IPS-18a (cell line): ENCODE measurements around the gene ZNF546.
"Not testable (repeated sequence)": the region's sequence is repeated elsewhere in the genome, so short reads cannot be mapped to it uniquely, and the experiment has no call there.

ENCODE experiments used
- H3K27ac ChIP-seq: one replicate; pipeline ENCODE4 v1.5.1; 2013; ENCODE audit warnings: low read length
- H3K27me3 ChIP-seq: one replicate; pipeline ENCODE4 v1.6.1; 2013; ENCODE audit warnings: mild to moderate bottlenecking, low read length; ENCODE audit not compliant: control insufficient read depth, insufficient read depth
- H3K36me3 ChIP-seq: one replicate; pipeline ENCODE4 v1.6.1; 2013; ENCODE audit warnings: low read depth, low read length; ENCODE audit not compliant: control insufficient read depth
- H3K4me1 ChIP-seq: one replicate; pipeline ENCODE4 v1.6.1; 2013; ENCODE audit warnings: low read depth, low read length; ENCODE audit not compliant: control insufficient read depth
- H3K4me3 ChIP-seq: one replicate; pipeline ENCODE4 v1.5.1; 2013; ENCODE audit warnings: low read length
- H3K9ac ChIP-seq: one replicate; pipeline ENCODE4 v1.6.1; 2013; ENCODE audit warnings: mild to moderate bottlenecking, low read length, moderate library complexity
- H3K9me3 ChIP-seq: one replicate; pipeline ENCODE4 v1.6.1; 2013; ENCODE audit warnings: low read depth, low read length; ENCODE audit not compliant: control insufficient read depth

ZNF546 gene

DNA sequence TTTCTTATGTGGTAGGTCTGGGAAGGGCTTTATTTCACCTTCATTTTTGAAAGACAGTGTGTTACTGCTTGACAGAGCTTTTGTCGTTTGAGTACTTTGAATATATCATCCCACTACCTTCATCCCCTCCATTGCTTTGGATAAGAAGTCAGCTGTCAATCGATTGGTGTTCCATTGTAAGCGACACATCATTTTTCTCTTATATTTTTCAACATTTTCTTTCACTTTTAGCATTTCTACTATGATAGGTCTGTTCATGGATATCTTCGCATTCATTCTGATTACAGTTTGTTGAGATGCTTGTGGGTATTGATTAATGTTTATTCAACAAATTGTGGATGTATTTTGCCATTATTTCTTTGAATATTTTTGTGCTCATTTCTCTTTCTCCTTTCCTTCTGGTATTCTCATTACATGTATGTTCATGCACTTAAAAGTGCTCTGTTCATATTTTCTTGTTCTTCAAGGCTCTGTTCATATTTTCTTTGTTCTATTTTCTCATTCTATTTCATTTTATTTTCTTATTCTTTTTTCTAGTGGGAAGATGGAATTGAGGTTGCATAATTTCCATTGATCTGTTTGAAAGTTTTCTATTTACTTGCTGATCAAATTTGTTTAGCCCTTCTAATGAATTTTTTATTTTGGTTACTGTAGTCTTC is 29.2 kb downstream of the ZNF546 start:
- Histone ChIP-seq H3K9ac (no peak overlapping the region), H3K9me3 (peaks cover 76% of the 10 kb centered on the region), H3K4me3 (no peak overlapping the region)

DNA sequence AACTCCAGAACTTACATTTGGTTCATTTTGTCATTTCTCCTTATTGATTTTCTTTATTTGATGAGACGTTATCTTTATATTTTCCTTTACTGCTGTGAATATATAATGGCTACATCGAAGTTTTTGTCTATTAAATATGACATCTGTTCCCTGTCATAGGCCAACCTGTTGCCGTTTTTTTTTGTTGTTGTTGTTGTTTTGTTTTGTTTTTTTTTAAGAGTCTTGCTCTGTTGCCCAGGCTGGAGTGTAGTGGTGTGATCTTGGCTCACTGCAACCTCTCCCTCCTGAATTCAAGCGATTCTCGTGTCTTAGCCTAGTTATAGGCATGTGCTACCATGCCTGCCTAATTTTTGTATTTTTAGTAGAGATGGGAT is 29.7 kb downstream of the ZNF546 start:
- Histone ChIP-seq H3K9me3 (peaks cover 78% of the 10 kb centered on the region), H3K4me3 (no peak overlapping the region), H3K36me3 (no peaks in the 10 kb centered on the region), H3K9ac (no peak overlapping the region), H3K4me1 (no peaks in the 10 kb centered on the region), H3K27me3 (no peaks in the 10 kb centered on the region), H3K27ac (no peak overlapping the region)

More for the DNA sequence above, 29.2 kb downstream of the ZNF546 start:
- H3K4me1 ChIP-seq = no peaks in the 10 kb centered on the region
- no peak overlapping the region for H3K27ac ChIP-seq
- H3K27me3 ChIP-seq = no peaks in the 10 kb centered on the region
- no peaks in the 10 kb centered on the region for H3K36me3 ChIP-seq

DNA sequence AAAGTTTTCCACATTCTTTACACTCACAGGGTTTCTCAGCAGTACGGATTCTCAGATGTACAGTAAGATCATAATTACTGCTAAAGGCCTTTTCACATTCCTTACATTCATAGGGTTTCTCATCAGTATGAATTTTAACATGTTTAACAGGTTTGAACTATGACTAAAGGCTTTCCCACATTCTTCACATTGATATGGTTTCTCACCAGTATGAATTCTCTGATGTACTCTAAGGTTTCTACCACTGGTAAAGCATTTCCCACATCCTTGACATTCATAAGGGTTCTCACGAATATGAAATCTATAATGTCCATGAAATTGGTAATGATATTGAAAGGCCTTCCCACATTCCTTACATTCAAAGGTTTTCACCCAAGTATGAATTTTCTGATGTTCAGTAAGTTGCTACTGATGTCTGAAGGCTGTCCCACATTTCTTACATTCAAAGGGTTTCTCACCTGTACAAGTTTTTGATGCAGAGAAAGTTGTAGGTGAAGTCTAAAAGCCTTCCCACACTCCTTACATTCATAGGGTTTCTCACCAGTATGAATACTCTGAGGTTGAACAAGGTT is 37.2 kb downstream of the ZNF546 start:
- Histone ChIP-seq H3K27me3 (no peaks in the 10 kb centered on the region), H3K4me3 (no peak overlapping the region), H3K9me3 (peaks cover 75% of the 10 kb centered on the region), H3K36me3 (no peaks in the 10 kb centered on the region), H3K9ac (no peak overlapping the region), H3K27ac (no peak overlapping the region), H3K4me1 (no peaks in the 10 kb centered on the region)

DNA sequence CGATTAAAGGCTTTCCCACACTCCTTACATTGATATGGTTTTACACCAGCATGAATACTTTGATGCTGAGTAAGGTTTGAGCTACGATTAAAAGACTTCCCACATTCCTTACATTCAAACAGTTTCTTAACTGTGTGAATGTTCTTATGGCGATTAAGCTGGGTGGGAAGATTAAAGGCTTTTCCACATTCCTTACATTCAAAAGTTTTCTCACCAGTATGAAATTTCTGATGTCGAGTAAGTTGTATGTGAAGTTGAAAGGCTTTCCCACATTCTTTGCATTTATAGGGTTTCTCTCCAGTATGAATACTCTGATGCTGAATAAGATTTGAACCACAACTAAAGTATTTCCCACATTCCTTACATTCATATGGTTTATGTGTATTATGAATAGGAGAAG is 39.1 kb downstream of the ZNF546 start:
- H3K4me3 ChIP-seq = no peak overlapping the region
- no peaks in the 10 kb centered on the region for H3K27me3 ChIP-seq
- no peak overlapping the region for H3K9ac ChIP-seq
- no peak overlapping the region for H3K27ac ChIP-seq
- H3K9me3 ChIP-seq = peaks cover 59% of the 10 kb centered on the region
- no peaks in the 10 kb centered on the region for H3K4me1 ChIP-seq
- H3K36me3 ChIP-seq = no peaks in the 10 kb centered on the region

DNA sequence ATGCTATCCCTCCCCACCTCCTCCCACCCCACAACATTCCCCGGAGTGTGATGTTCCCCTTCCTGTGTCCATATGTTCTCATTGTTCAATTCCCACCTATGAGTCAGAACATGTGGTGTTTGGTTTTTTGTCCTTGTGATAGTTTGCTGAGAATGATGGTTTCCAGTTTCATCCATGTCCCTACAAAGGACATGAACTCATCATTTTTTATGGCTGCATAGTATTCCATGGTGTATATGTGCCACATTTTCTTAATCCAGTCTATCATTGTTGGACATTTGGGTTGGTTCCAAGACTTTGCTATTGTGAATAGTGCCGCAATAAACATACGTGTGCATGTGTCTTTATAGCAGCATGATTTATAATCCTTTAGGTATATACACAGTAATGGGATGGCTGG is 41.2 kb downstream of the ZNF546 start:
- peaks cover 45% of the 10 kb centered on the region for H3K9me3 ChIP-seq
- H3K36me3 ChIP-seq, H3K9ac ChIP-seq, H3K4me1 ChIP-seq, H3K27ac ChIP-seq, H3K27me3 ChIP-seq, H3K4me3 ChIP-seq: not testable (repeated sequence)

DNA sequence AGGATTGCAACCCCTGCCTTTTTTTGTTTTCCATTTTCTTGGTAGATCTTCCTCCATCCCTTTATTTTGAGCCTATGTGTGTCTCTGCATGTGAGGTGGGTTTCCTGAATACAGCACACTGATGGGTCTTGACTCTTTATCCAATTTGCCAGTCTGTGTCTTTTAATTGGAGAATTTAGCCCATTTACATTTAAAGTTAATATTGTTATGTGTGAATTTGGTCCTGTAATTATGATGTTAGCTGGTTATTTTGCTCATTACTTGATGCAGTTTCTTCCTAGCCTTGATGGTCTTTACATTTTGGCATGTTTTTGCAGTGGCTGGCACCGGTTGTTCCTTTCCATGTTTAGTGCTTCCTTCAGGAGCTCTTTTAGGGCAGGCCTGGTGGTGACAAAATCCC is 44.9 kb downstream of the ZNF546 start:
- H3K4me3 ChIP-seq = not testable (repeated sequence)

DNA sequence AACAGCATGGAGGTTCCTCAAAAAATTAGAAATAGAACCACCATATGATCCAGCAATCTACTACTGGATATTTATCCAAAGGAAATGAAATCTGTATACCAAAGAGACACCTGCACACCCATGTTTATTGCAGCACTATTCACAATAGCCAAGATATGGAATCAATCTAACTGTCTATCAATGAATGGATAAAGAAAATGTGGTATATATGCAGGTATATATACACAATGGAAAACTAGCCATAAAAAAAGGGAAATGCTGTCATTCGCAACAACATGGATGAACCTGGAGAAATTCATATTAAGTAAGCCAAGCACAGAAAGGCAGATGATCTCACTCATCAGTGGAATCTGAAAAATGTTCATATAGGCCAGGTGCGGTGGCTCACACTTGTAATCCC is 56.6 kb downstream of the ZNF546 start:
- Histone ChIP-seq H3K4me3 (no peak overlapping the region), H3K36me3 (peaks cover 2% of the 10 kb centered on the region), H3K9me3 (peaks cover 4% of the 10 kb centered on the region), H3K9ac (no peak overlapping the region), H3K4me1 (no peaks in the 10 kb centered on the region), H3K27me3 (no peaks in the 10 kb centered on the region), H3K27ac (no peak overlapping the region)

More for the DNA sequence above, 44.9 kb downstream of the ZNF546 start:
- H3K9me3 ChIP-seq = peaks cover 30% of the 10 kb centered on the region
- not testable (repeated sequence) for H3K4me1 ChIP-seq, H3K9ac ChIP-seq, H3K27ac ChIP-seq, H3K27me3 ChIP-seq
- H3K36me3 ChIP-seq = peaks cover 15% of the 10 kb centered on the region

DNA sequence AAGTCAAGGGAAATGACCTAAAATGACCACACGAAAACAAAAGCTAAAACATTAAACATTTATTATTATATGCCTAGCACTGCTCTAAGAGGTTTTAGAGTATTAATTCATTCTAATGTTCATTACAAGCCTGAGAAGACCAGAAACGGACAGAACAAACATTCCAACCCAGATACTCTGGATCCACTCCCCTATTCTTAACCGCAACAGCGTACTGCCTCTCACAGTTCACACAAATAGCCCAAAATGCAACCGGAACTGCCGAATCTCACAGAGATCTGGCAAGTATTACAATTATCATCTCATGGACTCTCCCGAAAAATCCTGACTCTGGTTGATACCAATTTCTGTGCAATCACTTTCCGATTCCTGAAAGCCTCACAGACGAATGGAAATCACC is 57.8 kb downstream of the ZNF546 start:
- Histone ChIP-seq H3K27me3 (no peaks in the 10 kb centered on the region), H3K36me3 (no peaks in the 10 kb centered on the region), H3K9ac (no peak overlapping the region), H3K9me3 (peaks cover 12% of the 10 kb centered on the region), H3K27ac (no peak overlapping the region), H3K4me3 (peak overlapping the region; percentile 90), H3K4me1 (no peaks in the 10 kb centered on the region)

DNA sequence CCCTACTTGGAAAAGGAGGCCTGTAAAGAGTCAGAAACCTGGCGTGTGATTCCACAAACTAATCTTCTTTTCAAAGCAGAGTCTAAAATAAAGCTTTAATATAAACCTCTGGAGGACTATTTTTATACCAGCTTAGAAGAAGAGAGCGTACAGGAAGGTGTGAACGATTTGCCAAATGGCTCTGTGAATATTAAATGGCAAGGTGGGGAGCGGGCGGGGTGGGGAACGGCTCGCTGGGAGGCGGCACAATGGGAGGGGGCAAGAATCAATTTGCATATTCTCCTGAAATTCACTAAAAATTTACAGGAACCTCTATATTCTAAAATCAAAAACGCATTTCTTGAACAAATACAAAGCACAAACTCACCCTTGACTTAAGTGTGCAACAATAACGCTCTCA is 58.2 kb downstream of the ZNF546 start:
- Histone ChIP-seq H3K4me1 (no peaks in the 10 kb centered on the region), H3K36me3 (no peaks in the 10 kb centered on the region), H3K27ac (no peak overlapping the region), H3K27me3 (no peaks in the 10 kb centered on the region), H3K4me3 (peak overlapping the region; percentile 90), H3K9ac (no peak overlapping the region), H3K9me3 (peaks cover 16% of the 10 kb centered on the region)

DNA sequence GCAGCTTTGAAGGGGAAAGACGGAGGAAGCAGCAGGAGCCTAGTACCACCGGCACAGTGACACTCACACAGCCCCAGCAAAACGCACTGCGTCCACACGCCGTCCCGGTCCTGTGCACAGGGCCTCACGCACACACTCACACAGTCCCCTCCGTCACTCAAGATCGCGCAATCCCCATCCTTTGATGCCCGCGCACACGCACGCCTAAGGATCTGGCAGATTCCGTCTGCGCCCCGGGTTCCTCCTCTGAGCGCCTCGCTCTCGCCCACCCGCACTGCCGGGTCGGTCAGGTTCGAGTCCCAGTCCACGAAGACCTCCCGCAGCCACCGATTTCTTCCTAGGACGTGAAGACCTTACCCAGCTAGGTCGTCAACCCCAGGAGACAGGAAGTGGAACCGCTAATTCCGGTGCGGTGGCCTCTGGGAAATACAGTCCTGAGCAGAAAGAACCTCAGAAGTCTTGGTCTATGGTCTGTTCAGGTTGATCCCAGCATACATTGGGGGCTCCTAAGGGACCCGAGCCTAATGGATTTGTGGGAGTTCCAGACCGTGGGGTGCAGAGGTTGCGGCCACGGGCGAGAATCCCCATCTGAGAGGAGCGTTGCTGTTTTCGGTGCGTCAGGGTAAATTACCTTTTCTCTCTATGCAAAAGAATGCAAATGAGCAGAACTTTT is 59.1 kb downstream of the ZNF546 start, which contains the start of gene ZNF780B:
Gene ZNF780B (minus strand): TSS at position 400 of the 673 bp plus-strand sequence. CDS start 5,899 bp downstream, outside the sequence.
- no peak within 1 kb of the TSS for H3K27ac ChIP-seq
- peak within 1 kb of the TSS; percentile 90 for H3K4me3 ChIP-seq
- H3K9me3 ChIP-seq = peaks cover 16% of the 10 kb centered on the region
- H3K36me3 ChIP-seq = no peaks in the 10 kb centered on the region
- no peaks in the 10 kb centered on the region for H3K4me1 ChIP-seq
- H3K9ac ChIP-seq = peak within 1 kb of the TSS; percentile 55
- H3K27me3 ChIP-seq = no peaks in the 10 kb centered on the region

DNA sequence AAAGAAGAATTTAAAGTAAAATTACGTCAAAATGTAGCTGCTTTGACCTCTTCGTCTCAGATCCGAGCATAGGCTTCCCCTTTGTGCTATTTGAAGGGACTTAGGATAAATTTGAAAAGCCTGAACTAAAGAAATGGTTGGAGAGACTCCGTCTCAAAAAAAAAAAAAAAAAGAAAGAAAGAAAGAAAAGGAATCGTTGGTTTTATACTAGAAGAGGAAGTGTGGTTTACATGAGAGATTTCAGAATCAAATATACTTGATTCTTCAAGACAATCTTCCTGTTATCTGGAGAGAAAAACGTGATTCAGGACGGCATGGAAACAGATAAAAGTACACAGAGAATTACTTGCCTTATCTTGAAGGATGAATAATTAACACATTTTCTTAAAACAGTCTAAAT is 59.6 kb downstream of the ZNF546 start:
- peak overlapping the region; percentile 90 for H3K4me3 ChIP-seq
- H3K27me3 ChIP-seq = no peaks in the 10 kb centered on the region
- H3K4me1 ChIP-seq = no peaks in the 10 kb centered on the region
- no peaks in the 10 kb centered on the region for H3K36me3 ChIP-seq
- H3K27ac ChIP-seq = no peak overlapping the region
- peaks cover 18% of the 10 kb centered on the region for H3K9me3 ChIP-seq
- peak overlapping the region; percentile 55 for H3K9ac ChIP-seq

DNA sequence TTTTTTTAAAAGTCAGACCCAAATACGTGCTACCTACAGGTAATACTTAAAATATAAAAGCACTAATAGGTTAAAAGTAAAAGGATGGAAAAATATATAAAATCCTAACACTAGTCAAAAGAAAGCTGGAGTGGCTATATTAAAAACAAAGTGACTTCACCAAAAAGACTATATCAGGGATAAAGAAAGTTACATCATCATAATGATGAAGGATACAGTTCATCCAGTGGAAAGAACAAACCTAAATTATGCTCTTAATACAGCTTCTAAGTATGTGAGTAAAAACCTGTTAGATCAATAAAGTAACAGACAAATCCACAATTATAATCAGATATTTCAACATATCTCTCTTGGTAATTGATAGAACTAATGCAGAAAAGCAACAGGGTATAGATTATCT is 60.3 kb downstream of the ZNF546 start:
- H3K36me3 ChIP-seq = no peaks in the 10 kb centered on the region

More for the DNA sequence above, 60.3 kb downstream of the ZNF546 start:
- Histone ChIP-seq H3K4me3 (peak overlapping the region; percentile 90), H3K9ac (no peak overlapping the region), H3K27ac (no peak overlapping the region), H3K27me3 (no peaks in the 10 kb centered on the region), H3K4me1 (no peaks in the 10 kb centered on the region), H3K9me3 (peaks cover 25% of the 10 kb centered on the region)
